Kidney epithelial cell (primary cell): Measurements from ENCODE around the gene PRRT4. TPM values are rescaled to one million over a fixed set of nuclear protein-coding genes. Genes with fewer than 3 reads are reported as not detected.

ENCODE experiments used
- DNase-seq: peaks from one replicate; pipeline ENCODE4 v3.0.0-alpha.2; 2010; ENCODE audit warnings: low read depth
- H3K27me3 ChIP-seq: 2 replicates; pipeline ENCODE4 v1.6.0; 2011; ENCODE audit warnings: low read length; ENCODE audit not compliant: control insufficient read depth, insufficient read depth
- H3K36me3 ChIP-seq: 2 replicates; pipeline ENCODE4 v1.5.1; 2011; ENCODE audit warnings: low read length; ENCODE audit not compliant: control insufficient read depth, insufficient read depth
- H3K4me3 ChIP-seq: 2 replicates; pipeline ENCODE4 v1.5.1; 2011; ENCODE audit warnings: low read depth, mild to moderate bottlenecking, control low read depth, low read length
- CTCF ChIP-seq: IDR thresholded peaks from 2 replicates; pipeline ENCODE4 v1.5.1; 2011; ENCODE audit warnings: mild to moderate bottlenecking, moderate library complexity, low read length, control low read depth, inconsistent platforms; ENCODE audit not compliant: insufficient read depth, poor library complexity, severe bottlenecking
- total RNA-seq: library from RNA; depleted of rRNA; stranded (reverse); fragments of >200 nt; gene quantifications from 2 replicates; pipeline ENCODE4 v1.2.3, GENCODE V29; 2015

The PRRT4 gene
- total RNA-seq, 1 donor from 2014 or later = not detected

- H3K4me3 ChIP-seq = no peak overlapping the region
- H3K36me3 ChIP-seq = no peaks in the 10 kb centered on the region
- no peak for DNase-seq
- H3K27me3 ChIP-seq = no peaks in the 10 kb centered on the region
- TF ChIP-seq CTCF = no peak
Measured at GRCh38 chr7:128407751-128408708, 46.5 kb upstream of the PRRT4 start.

GRCh38 chr7:128407233-128407589, 45.7 kb upstream of the PRRT4 start:
- no peaks in the 10 kb centered on the region for H3K36me3 ChIP-seq
- no peak for DNase-seq
- no peak for TF ChIP-seq CTCF
- H3K27me3 ChIP-seq = no peaks in the 10 kb centered on the region
- no peak overlapping the region for H3K4me3 ChIP-seq

- DNase-seq = no peak
- no peak overlapping the region for H3K4me3 ChIP-seq
- no peaks in the 10 kb centered on the region for H3K36me3 ChIP-seq
- no peak for TF ChIP-seq CTCF
- no peaks in the 10 kb centered on the region for H3K27me3 ChIP-seq
Measured at GRCh38 chr7:128406314-128407232, 45.1 kb upstream of the PRRT4 start.

- no peak for DNase-seq
Measured at GRCh38 chr7:128405471-128406313, 44.2 kb upstream of the PRRT4 start.

More at GRCh38 chr7:128405471-128406313, 44.2 kb upstream of the PRRT4 start:
- no peak for TF ChIP-seq CTCF
- H3K4me3 ChIP-seq = peak overlapping the region; percentile 69
- no peaks in the 10 kb centered on the region for H3K36me3 ChIP-seq
- no peaks in the 10 kb centered on the region for H3K27me3 ChIP-seq
